ENCODE data around the gene CST1.

DNA sequence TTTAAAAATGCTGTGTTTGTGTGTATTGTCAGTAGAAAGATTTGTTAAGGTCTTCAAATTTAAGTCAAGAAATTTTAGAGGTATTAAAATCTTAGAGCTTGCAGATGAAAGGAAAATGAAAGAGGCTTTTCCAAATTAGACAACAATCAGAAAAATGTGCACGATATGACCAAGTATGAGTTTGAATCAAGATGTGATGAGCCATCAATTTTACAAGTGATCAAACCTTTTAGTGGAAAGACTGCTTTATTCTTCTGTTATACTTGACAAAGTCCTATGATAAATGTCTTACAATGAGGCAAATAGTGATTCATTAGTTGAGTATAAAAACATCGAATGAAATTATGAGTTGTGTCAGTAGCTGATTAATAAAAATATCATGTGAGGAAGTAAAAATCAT is 19.6 kb upstream of the CST1 start:
- no peak for TF ChIP-seq EZH2 (IDR thresholded peaks at IDR 0.05; ENCODE audit: low read length, missing control alignments)
- TF ChIP-seq, protein P1, sequence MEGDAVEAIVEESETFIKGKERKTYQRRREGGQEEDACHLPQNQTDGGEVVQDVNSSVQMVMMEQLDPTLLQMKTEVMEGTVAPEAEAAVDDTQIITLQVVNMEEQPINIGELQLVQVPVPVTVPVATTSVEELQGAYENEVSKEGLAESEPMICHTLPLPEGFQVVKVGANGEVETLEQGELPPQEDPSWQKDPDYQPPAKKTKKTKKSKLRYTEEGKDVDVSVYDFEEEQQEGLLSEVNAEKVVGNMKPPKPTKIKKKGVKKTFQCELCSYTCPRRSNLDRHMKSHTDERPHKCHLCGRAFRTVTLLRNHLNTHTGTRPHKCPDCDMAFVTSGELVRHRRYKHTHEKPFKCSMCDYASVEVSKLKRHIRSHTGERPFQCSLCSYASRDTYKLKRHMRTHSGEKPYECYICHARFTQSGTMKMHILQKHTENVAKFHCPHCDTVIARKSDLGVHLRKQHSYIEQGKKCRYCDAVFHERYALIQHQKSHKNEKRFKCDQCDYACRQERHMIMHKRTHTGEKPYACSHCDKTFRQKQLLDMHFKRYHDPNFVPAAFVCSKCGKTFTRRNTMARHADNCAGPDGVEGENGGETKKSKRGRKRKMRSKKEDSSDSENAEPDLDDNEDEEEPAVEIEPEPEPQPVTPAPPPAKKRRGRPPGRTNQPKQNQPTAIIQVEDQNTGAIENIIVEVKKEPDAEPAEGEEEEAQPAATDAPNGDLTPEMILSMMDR (conservative IDR thresholded peaks at IDR 0.05 in 1 of 2, IDR thresholded peaks at IDR 0.05 in 1 of 2; ENCODE audit: low read depth in 1 of 2, low read length in 2 of 2): no peak

Data from fibroblast of lung (primary cell).